CD8-positive, alpha-beta memory T cell (primary cell): ENCODE data around the gene IGFBP2. TPM values are rescaled to one million over a fixed set of nuclear protein-coding genes. Genes with fewer than 3 reads are reported as not detected.

Experiments
- CTCF ChIA-PET: fragments of 350-600 bp; sonication (Branson Sonifier 250); formaldehyde crosslinking; loops from one replicate; lab custom pipeline; 2021; ENCODE audit warnings: antibody characterized with exemption; lab: Charles Lee
- POLR2A ChIA-PET: fragments of 350-600 bp; sonication (Branson Sonifier 250); formaldehyde crosslinking; loops from one replicate; lab custom pipeline; 2021; ENCODE audit warnings: antibody characterized with exemption; lab: Charles Lee
- DNase-seq, 5 donors: peaks; one replicate each; pipeline versions ENCODE4 v3.0.0 to v3.0.0-alpha.2; 2020 to 2022; ENCODE audit warnings: mixed read lengths in 1 of 5
- H3K27ac ChIP-seq: one replicate; pipeline ENCODE4 v1.7.0; 2013; ENCODE audit warnings: low read depth, mild to moderate bottlenecking, low read length, moderate library complexity
- H3K27me3 ChIP-seq: 2 replicates; pipeline ENCODE4 v1.7.0; 2013; ENCODE audit warnings: low read length, mild to moderate bottlenecking; ENCODE audit not compliant: insufficient read depth, poor library complexity, severe bottlenecking
- H3K36me3 ChIP-seq: 2 replicates; pipeline ENCODE4 v1.7.0; 2013; ENCODE audit warnings: mild to moderate bottlenecking, low read length, moderate library complexity; ENCODE audit not compliant: insufficient read depth
- H3K4me1 ChIP-seq: 2 replicates; pipeline ENCODE4 v1.7.0; 2013; ENCODE audit warnings: mild to moderate bottlenecking, low read length, moderate library complexity; ENCODE audit not compliant: insufficient read depth
- H3K4me3 ChIP-seq: 2 replicates; pipeline ENCODE4 v1.7.0; 2013; ENCODE audit warnings: mild to moderate bottlenecking, low read length
- H3K9me3 ChIP-seq: 2 replicates; pipeline ENCODE4 v1.7.0; 2013; ENCODE audit warnings: mild to moderate bottlenecking, low read length
- H3K27ac Mint-ChIP-seq, 8 donors: one replicate each; pipeline ENCODE4 v1.8.0; 2020 to 2021; ENCODE audit warnings: mixed read lengths in 8 of 8, mild to moderate bottlenecking in 6 of 8, inconsistent platforms in 3 of 8, moderate library complexity in 3 of 8
- H3K27me3 Mint-ChIP-seq, 2 donors: one replicate each; pipeline ENCODE4 v1.8.0; 2020 to 2021; ENCODE audit warnings: mixed read lengths in 2 of 2, mild to moderate bottlenecking in 1 of 2, moderate library complexity in 1 of 2
- H3K36me3 Mint-ChIP-seq, 3 donors: one replicate each; pipeline ENCODE4 v1.8.0; 2020 to 2021; ENCODE audit warnings: mixed read lengths in 3 of 3, inconsistent platforms in 1 of 3, mild to moderate bottlenecking in 1 of 3
- H3K4me1 Mint-ChIP-seq, 3 donors: one replicate each; pipeline ENCODE4 v1.8.0; 2020 to 2021; ENCODE audit warnings: mixed read lengths in 3 of 3, inconsistent platforms in 1 of 3, mild to moderate bottlenecking in 1 of 3
- H3K4me3 Mint-ChIP-seq, 7 donors: one replicate each; pipeline ENCODE4 v1.8.0; 2020 to 2021; ENCODE audit warnings: mixed read lengths in 7 of 7, mild to moderate bottlenecking in 6 of 7, moderate library complexity in 4 of 7, inconsistent platforms in 2 of 7
- H3K9me3 Mint-ChIP-seq, 5 donors: one replicate each; pipeline ENCODE4 v1.8.0; 2020 to 2022; ENCODE audit warnings: mixed read lengths in 5 of 5, mild to moderate bottlenecking in 3 of 5, moderate library complexity in 2 of 5, inconsistent platforms in 1 of 5
- polyA plus RNA-seq: library from polyadenylated mRNA; unstranded; fragments of 300-500 nt; fragmentation: Illumina TruSeq; gene quantifications from one replicate; pipeline ENCODE4 v1.2.3, GENCODE V29; 2021
- total RNA-seq, 2 experiments: library from RNA; stranded (reverse); gene quantifications; one replicate each; pipeline ENCODE4 v1.2.3, GENCODE V29; 2021

Gene IGFBP2
- total and polyA plus RNA-seq, 3 experiments from 2014 or later: 0.84 to 1.2 (median 1.1) TPM

DNA sequence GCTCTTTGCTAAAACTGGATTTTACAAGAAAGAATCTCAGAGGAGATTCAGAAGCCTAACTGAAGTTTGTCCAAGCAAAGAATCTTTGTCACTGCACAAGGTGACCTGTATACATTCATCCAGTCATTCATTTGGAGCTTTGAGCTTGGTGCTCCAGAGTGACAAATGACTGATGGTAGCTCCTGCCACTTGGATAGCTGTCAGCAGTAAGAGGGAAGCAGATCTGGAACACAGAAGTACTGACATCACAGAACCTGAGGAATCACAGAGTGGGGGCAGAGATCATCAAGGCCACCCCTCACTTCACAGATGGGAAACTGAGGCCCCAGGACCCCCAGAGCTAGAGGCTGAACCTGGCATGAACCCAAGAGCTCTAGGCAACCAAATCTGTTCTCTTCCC lies 28.8 kb upstream of the IGFBP2 start:
- no peaks in the 10 kb centered on the region for H3K36me3 ChIP-seq
- ChIA-PET POLR2A (no interaction called here), CTCF (no interaction called here)
- peak overlapping the region in 1 of 8 donors; percentile 48 for H3K27ac Mint-ChIP-seq
- no peaks in the 10 kb centered on the region for H3K36me3 Mint-ChIP-seq
- no peaks in the 10 kb centered on the region for H3K9me3 Mint-ChIP-seq
- H3K4me3 Mint-ChIP-seq: no peak overlapping the region
- peaks cover 8 to 15% (median 10%) of the 10 kb centered on the region in 3 donors for H3K4me1 Mint-ChIP-seq
- no peak for DNase-seq
- peaks cover 12 to 32% of the 10 kb centered on the region in 2 donors for H3K27me3 Mint-ChIP-seq
- no peak overlapping the region for H3K4me3 ChIP-seq
- no peaks in the 10 kb centered on the region for H3K27me3 ChIP-seq
- no peak overlapping the region for H3K27ac ChIP-seq
- peaks cover 9% of the 10 kb centered on the region for H3K4me1 ChIP-seq
- no peaks in the 10 kb centered on the region for H3K9me3 ChIP-seq

DNA sequence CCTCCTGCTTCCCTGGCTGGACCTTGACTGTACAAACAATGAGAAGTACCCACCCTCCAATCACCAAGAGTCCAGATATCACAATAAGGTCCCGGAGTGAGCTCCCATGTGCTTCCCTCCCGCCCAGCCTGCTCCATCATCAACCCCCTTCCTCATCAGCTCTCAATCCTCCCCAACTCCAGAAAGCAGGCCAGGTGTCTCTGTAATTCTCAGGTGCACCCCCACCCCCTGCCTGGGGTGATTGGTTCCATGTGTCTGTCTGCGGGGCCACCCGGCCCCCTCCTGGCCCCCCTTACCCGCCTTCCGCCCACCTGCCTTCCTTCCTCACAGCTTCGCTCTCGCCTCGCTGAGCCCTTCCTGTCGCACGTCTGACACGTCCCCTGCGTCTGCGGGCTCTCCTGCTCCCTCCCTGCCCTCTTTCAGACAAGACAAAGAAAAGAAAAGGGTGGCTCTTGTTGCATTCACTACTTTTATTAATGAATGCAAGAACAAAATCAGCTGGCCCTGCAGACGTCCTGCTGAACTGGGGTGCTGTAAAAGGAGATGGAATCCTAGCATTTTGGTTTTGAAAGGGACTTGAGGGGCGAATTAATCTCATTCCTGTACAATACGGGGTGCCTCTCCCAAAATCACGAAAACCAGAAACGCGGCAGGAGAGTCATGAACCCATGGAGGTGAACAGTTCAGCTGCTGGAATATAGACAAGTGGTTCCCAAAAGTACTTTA lies 26.5 kb upstream of the IGFBP2 start:
- ChIA-PET POLR2A (no interaction called here), CTCF (no interaction called here)
- H3K27ac Mint-ChIP-seq: peak overlapping the region in 5 of 8 donors; percentile 14 to 85 (median 66)
- no peaks in the 10 kb centered on the region for H3K9me3 Mint-ChIP-seq
- H3K4me3 Mint-ChIP-seq: peak overlapping the region in 6 of 7 donors; percentile 41 to 70 (median 54)
- H3K27ac ChIP-seq: no peak overlapping the region
- H3K9me3 ChIP-seq: no peaks in the 10 kb centered on the region
- no peaks in the 10 kb centered on the region for H3K27me3 ChIP-seq
- no peak overlapping the region for H3K4me3 ChIP-seq
- peak in 4 of 5 donors; percentile 4 to 32 (median 13) for DNase-seq
- H3K36me3 ChIP-seq: no peaks in the 10 kb centered on the region
- peaks cover 8 to 15% (median 10%) of the 10 kb centered on the region in 3 donors for H3K4me1 Mint-ChIP-seq
- peaks cover 9% of the 10 kb centered on the region for H3K4me1 ChIP-seq
- H3K27me3 Mint-ChIP-seq: peaks cover 10 to 36% of the 10 kb centered on the region in 2 donors
- H3K36me3 Mint-ChIP-seq: no peaks in the 10 kb centered on the region

DNA sequence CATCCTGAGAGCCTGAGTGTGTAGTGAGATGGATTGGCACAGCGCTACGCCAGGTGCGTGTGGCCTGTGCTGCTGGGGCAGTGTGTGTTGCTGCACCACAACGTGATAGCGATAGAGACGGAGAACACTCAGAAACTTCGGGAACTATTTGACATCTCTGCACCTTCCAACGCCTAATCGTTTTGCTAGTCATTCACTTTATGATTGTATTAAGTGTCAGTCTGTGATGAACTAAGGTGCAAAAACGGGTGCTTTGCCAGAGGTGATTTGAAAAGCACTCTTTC lies 26.0 kb upstream of the IGFBP2 start:
- CTCF ChIA-PET: no interaction called here
- Histone ChIP-seq H3K36me3 (no peaks in the 10 kb centered on the region), H3K4me3 (no peak overlapping the region), H3K4me1 (peaks cover 9% of the 10 kb centered on the region), H3K27ac (no peak overlapping the region), H3K27me3 (no peaks in the 10 kb centered on the region), H3K9me3 (no peaks in the 10 kb centered on the region)
- Mint-ChIP-seq H3K27ac (peak overlapping the region in 2 of 8 donors; percentile 60 to 65), H3K4me3 (no peak overlapping the region), H3K27me3 (peaks cover 7 to 38% of the 10 kb centered on the region in 2 donors), H3K4me1 (peaks cover 8 to 15% (median 10%) of the 10 kb centered on the region in 3 donors), H3K9me3 (no peaks in the 10 kb centered on the region), H3K36me3 (no peaks in the 10 kb centered on the region)
- POLR2A ChIA-PET: no interaction called here
- no peak for DNase-seq

DNA sequence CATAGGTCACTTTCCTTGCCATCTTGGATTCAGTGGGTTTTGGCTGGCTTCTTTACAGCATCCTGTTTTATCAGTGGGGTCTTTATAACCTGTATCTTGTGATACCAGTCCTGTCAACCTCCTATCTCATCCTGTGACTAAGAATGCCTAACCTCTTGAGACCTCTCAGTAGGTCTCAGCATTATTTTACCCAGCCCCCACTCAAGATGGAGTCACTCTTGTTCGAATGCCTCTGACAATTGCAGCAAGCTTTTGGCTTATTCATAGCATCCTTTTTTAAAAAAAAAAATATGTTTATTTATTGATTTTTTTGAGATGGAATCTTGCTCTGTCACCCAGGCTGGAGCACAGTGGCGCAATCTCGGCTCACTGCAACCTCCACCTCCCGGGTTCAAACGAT lies 24.7 kb upstream of the IGFBP2 start:
- H3K4me3 Mint-ChIP-seq: no peak overlapping the region
- H3K9me3 Mint-ChIP-seq: no peaks in the 10 kb centered on the region
- no peak overlapping the region for H3K27ac Mint-ChIP-seq
- ChIA-PET CTCF (no interaction called here), POLR2A (no interaction called here)
- no peak overlapping the region for H3K27ac ChIP-seq
- no peak overlapping the region for H3K4me3 ChIP-seq
- no peaks in the 10 kb centered on the region for H3K36me3 ChIP-seq
- no peaks in the 10 kb centered on the region for H3K9me3 ChIP-seq
- H3K4me1 ChIP-seq: peaks cover 9% of the 10 kb centered on the region
- H3K27me3 ChIP-seq: no peaks in the 10 kb centered on the region
- no peaks in the 10 kb centered on the region for H3K36me3 Mint-ChIP-seq
- peaks cover 8 to 15% (median 10%) of the 10 kb centered on the region in 3 donors for H3K4me1 Mint-ChIP-seq
- DNase-seq: no peak
- peaks cover 5 to 40% of the 10 kb centered on the region in 2 donors for H3K27me3 Mint-ChIP-seq

DNA sequence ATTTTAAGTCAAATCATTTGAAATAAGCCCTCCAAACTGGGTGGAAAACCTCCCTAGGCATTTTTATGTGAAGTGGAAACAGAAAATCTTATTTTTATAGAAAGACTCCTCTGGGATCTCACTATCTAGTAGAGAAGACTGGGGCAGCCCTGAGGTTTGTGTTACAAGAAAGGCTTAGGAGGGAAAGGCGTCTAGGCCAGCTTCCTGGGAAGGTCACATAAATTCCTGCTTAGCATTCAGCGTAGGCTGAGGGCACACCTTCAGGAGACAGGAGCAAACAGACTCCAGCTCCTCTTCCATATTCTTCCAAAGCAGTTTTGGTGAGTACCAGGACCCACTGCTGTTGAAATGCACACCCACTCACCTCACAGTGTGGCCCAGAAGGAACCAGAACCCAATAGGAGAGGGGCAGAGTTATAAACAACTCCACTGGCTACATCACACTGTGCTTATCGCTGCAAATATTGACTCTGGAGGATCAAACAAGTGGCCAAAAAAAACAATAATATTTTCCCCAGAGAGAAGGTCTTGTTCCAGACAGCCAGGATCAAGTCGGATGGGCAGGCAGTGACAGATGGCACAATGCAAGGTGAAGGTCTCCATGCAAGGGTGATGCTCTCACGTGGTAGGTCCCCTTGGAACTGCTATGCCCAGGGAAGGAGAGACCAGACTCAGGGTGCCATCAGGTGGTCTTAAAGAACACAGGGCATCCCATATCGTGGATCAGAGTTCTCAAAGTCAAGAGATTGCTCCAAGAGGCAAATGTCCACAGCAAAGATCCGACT lies 17.7 kb upstream of the IGFBP2 start:
- H3K36me3 ChIP-seq: no peaks in the 10 kb centered on the region
- H3K27me3 ChIP-seq: no peaks in the 10 kb centered on the region
- ChIA-PET POLR2A (no interaction called here), CTCF (no interaction called here)
- Mint-ChIP-seq H3K9me3 (no peaks in the 10 kb centered on the region), H3K27me3 (peaks cover 9 to 45% of the 10 kb centered on the region in 2 donors), H3K4me3 (no peak overlapping the region), H3K36me3 (no peaks in the 10 kb centered on the region), H3K4me1 (peaks cover 0 to 4% (median 0%) of the 10 kb centered on the region in 3 donors), H3K27ac (no peak overlapping the region)
- H3K27ac ChIP-seq: no peak overlapping the region
- no peaks in the 10 kb centered on the region for H3K9me3 ChIP-seq
- H3K4me3 ChIP-seq: no peak overlapping the region
- no peaks in the 10 kb centered on the region for H3K4me1 ChIP-seq
- no peak for DNase-seq

DNA sequence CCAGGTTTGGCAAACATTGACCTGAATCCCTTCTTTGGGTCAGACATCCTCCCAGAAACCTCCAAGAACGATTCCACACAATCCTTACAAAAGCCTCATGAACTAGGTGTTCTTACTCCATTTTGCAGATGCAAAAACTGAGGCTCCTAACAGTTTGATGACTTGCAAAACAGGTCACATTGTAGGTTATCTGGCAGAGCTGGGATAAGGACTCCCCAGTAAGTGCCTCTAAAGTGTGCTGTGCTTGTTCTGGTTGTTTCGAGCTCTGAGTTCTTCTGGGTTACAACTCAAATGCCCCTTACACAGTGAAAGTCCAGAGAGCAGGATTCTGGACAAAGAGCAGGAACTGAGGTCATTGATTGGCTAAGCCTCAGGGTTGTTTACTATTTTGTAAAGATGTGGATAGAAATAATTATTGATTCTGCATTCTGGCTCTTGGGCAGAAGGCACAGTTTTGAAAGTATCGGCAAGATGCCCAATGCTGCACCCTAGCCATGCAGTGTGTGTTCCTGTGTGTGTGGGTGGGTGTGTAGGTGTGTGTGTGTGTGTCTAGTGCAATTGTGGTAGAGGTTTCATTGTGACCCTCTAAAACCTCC lies 17.0 kb upstream of the IGFBP2 start:
- ChIA-PET POLR2A (no interaction called here), CTCF (no interaction called here)
- Histone ChIP-seq H3K4me3 (no peak overlapping the region), H3K27ac (no peak overlapping the region), H3K4me1 (no peaks in the 10 kb centered on the region), H3K36me3 (no peaks in the 10 kb centered on the region), H3K9me3 (no peaks in the 10 kb centered on the region), H3K27me3 (no peaks in the 10 kb centered on the region)
- Mint-ChIP-seq H3K36me3 (no peaks in the 10 kb centered on the region), H3K4me3 (no peak overlapping the region), H3K27me3 (peaks cover 6 to 38% of the 10 kb centered on the region in 2 donors), H3K4me1 (peaks cover 0 to 4% (median 0%) of the 10 kb centered on the region in 3 donors), H3K9me3 (no peaks in the 10 kb centered on the region), H3K27ac (no peak overlapping the region)
- no peak for DNase-seq

DNA sequence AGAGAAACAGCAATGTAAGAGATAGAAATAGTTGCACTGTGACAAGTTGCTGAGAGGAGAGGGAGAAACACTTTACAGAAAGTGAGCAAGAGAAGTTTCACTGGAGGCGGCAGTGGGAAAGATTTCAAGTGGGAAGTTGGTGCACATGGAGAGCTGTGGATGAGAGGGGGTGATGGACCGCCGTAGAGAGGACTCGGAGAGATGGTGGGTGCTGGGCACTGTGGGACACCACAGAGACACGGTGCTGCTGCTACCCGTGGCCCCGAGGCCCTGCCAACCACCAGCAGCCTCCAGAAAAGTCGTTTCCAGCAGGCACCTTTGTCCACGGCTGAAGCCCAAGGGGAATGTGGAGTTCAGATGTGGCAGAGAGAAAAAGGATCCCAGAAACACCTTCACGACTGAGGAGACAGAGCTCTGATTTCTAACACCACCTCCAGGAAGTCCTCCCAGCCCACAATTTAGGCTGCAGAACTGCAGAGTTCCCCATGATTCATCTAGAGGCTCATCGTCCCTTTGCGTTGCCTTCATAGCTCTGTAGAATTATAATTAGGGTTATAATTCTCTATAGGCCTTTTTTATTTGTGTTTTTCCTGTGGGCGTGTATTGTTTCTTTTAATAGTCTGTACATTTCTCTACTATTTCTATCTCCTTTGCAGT lies 15.9 kb upstream of the IGFBP2 start:
- Mint-ChIP-seq H3K27me3 (peaks cover 6 to 30% of the 10 kb centered on the region in 2 donors), H3K27ac (no peak overlapping the region)
- POLR2A ChIA-PET: no interaction called here

More for the DNA sequence above, 15.9 kb upstream of the IGFBP2 start:
- H3K36me3 ChIP-seq: no peaks in the 10 kb centered on the region
- peaks cover 0 to 4% (median 0%) of the 10 kb centered on the region in 3 donors for H3K4me1 Mint-ChIP-seq
- H3K36me3 Mint-ChIP-seq: no peaks in the 10 kb centered on the region
- H3K9me3 ChIP-seq: no peaks in the 10 kb centered on the region
- H3K9me3 Mint-ChIP-seq: no peaks in the 10 kb centered on the region
- H3K27ac ChIP-seq: no peak overlapping the region
- H3K4me1 ChIP-seq: no peaks in the 10 kb centered on the region
- no peak overlapping the region for H3K4me3 ChIP-seq
- no peak overlapping the region for H3K4me3 Mint-ChIP-seq
- no peak for DNase-seq
- CTCF ChIA-PET: no interaction called here
- no peaks in the 10 kb centered on the region for H3K27me3 ChIP-seq
